ENCODE data around the gene GAS1. TPM values are rescaled to one million over a fixed set of nuclear protein-coding genes. Genes with fewer than 3 reads are reported as not detected.

Gene GAS1
- total and polyA plus RNA-seq, 2 of the 4 experiments (the other 2 are of a cell fraction), result 1.8 to 2.2 TPM

- no peak overlapping the region for H3K4me2 ChIP-seq (ENCODE audit: low read depth, low read length)
- H4K91ac ChIP-seq (ENCODE audit: insufficient read depth, low read depth, low read length), result no peak overlapping the region
- H3K79me1 ChIP-seq (ENCODE audit: low read depth in 1 of 2, low read length in 2 of 2), result no peaks in the 10 kb centered on the region
- H3K4me3 ChIP-seq (ENCODE audit: insufficient read depth, low read depth, low read length), result no peak overlapping the region
- no peak overlapping the region for H3K9ac ChIP-seq (ENCODE audit: low read depth, low read length)
- peak; percentile 76; the same call in 1 of the 2 replicates for TF ChIP-seq FOS (IDR thresholded peaks at IDR 0.05; ENCODE audit: low read depth, low read length)
- no peak for TF ChIP-seq CHD1 (IDR thresholded peaks at IDR 0.05; ENCODE audit: low read depth, low read length)
- no peak overlapping the region for H2AK9ac ChIP-seq (replicated peaks; ENCODE audit: low read depth, low read length, poor library complexity)
- dilution Hi-C loops (cut with HindIII; ENCODE audit: low sequenced_read_pairs, unreplicated experiment), result no loop called here
- peaks cover 4% of the 10 kb centered on the region for H3K9me3 ChIP-seq (ENCODE audit: control insufficient read depth, insufficient read depth, low read length)
- H3K18ac ChIP-seq (ENCODE audit: low read depth, low read length), result no peak overlapping the region
- H2AFZ ChIP-seq (replicated peaks; ENCODE audit: low read length, poor library complexity), result no peak overlapping the region
- no CpG with 5 or more reads among the region's 2 CpGs for WGBS, 2 experiments (ENCODE audit: extremely low coverage in 2 of 2, insufficient read length in 1 of 2)
- peaks cover 6% of the 10 kb centered on the region; the same call in 1 of the 2 replicates for H3K4me1 ChIP-seq (ENCODE audit: control insufficient read depth, insufficient read depth, low read length)
- no peak overlapping the region for H3K27ac ChIP-seq (ENCODE audit: insufficient read depth, low read length)
- no peaks in the 10 kb centered on the region for H3K36me3 ChIP-seq (ENCODE audit: control insufficient read depth, insufficient read depth, low read length)
- no peak overlapping the region for H2BK120ac ChIP-seq (ENCODE audit: low read depth, low read length)
- in situ Hi-C loops (cut with MboI; ENCODE audit: low sequenced_read_pairs), result no loop called here
- ChIA-PET CTCF (no interaction called here), POLR2A (ENCODE audit: unreplicated experiment) (no interaction called here)
- ATAC-seq (ENCODE audit: low read depth) (peak; percentile 64), DNase-seq (peak; percentile 72)
- no peak overlapping the region for H2AK5ac ChIP-seq (ENCODE audit: low read depth, low read length)
- H3K56ac ChIP-seq (ENCODE audit: extremely low read depth, insufficient read depth, low read length), result no peak overlapping the region
- H2BK15ac ChIP-seq (ENCODE audit: low read depth, low read length), result no peak overlapping the region
- H3K9me1 ChIP-seq (ENCODE audit: insufficient read depth, low read length), result no peaks in the 10 kb centered on the region
- H4K8ac ChIP-seq (ENCODE audit: low read depth in 2 of 2, low read length in 2 of 2), result no peak overlapping the region
- no peak overlapping the region for H3K23ac ChIP-seq (ENCODE audit: low read depth, low read length)
- no peak overlapping the region for H3K14ac ChIP-seq (replicated peaks; ENCODE audit: low read depth, low read length)
- H3K27me3 ChIP-seq (ENCODE audit: control insufficient read depth, insufficient read depth, low read length), result peaks cover 3% of the 10 kb centered on the region; the same call in 1 of the 2 replicates
- no peak overlapping the region for H3K4ac ChIP-seq (ENCODE audit: low read depth, low read length)
- H4K5ac ChIP-seq (ENCODE audit: low read depth, low read length), result no peak overlapping the region
- H2BK5ac ChIP-seq (ENCODE audit: low read depth, low read length, poor library complexity, severe bottlenecking), result no peak overlapping the region
- intact Hi-C loops (cut with micrococcal nuclease), result no loop called here
- no peaks in the 10 kb centered on the region for H4K20me1 ChIP-seq (ENCODE audit: insufficient read depth, low read length)
- BruUV-seq (replicated peaks), result no TSS peak
- no peak overlapping the region for H2BK20ac ChIP-seq (ENCODE audit: low read depth, low read length)
Observed at GRCh38 chr9:86909388-86909787, 37.9 kb downstream of the GAS1 start.

Data from IMR-90 (cell line).